Right cardiac atrium (tissue), 5 donors: ENCODE measurements around the gene MUC21. TPM values are rescaled to one million over a fixed set of nuclear protein-coding genes. Genes with fewer than 3 reads are reported as not detected.
A peak's percentile ranks its signal among the peaks of the same experiment; 100 is the strongest.

Experiments used
- ATAC-seq, 2 donors: fragments of 200-7000 bp; cut with Tn5 transposase; one replicate each; pipeline versions ENCODE4 v1.8.0 to v1.9.1; 2020; ENCODE audit warnings: moderate library complexity in 2 of 2, mild to moderate bottlenecking in 1 of 2
- DNase-seq, 3 donors: peaks; one replicate each; pipeline ENCODE4 v3.0.0-alpha.2; 2020
- H3K27ac ChIP-seq: one replicate; pipeline ENCODE4 v1.5.1; 2013; ENCODE audit warnings: mild to moderate bottlenecking, low read length, control low read depth, moderate library complexity
- H3K27me3 ChIP-seq: one replicate; pipeline ENCODE4 v1.6.1; 2013; ENCODE audit not compliant: control insufficient read depth, insufficient read depth
- H3K4me1 ChIP-seq: one replicate; pipeline ENCODE4 v1.6.1; 2013; ENCODE audit warnings: low read length; ENCODE audit not compliant: control insufficient read depth, insufficient read depth
- H3K4me3 ChIP-seq: one replicate; pipeline ENCODE4 v1.5.1; 2013; ENCODE audit warnings: low read length, control low read depth
- H3K9me3 ChIP-seq: one replicate; pipeline ENCODE4 v1.6.1; 2013; ENCODE audit warnings: low read length; ENCODE audit not compliant: control insufficient read depth
- WGBS: extraction: QIAGEN DNeasy Blood & Tissue Kit; methylation state at CpG from one replicate; pipeline ENCODE4 v1.1.7; 2013; 5-methylcytosine and 5-hydroxymethylcytosine counted together
- intact Hi-C, 4 donors: fragments of 100-400 bp; cut with DNase I; formaldehyde crosslinking; loops; one replicate each; pipeline versions ENCODE4 v1.11.0 to v1.14.0; 2022 to 2023
- polyA plus RNA-seq: library from polyadenylated mRNA; stranded (reverse); fragments of 200-250 nt; gene quantifications from one replicate; pipeline ENCODE4 v1.2.3, GENCODE V29; 2013
- total RNA-seq, 4 donors: library from RNA; stranded (reverse); fragmentation: NEBNext Ultra II Directional; extraction: Animal tissue kit (Norgen Biotek cat#: 25700); gene quantifications; one replicate each; pipeline ENCODE4 v1.2.1, GENCODE V29; 2021
- donor health status: healthy with polysubstance abuse.
- donor health status: DM: no; HTN: yes; CAD: no.
- donor health status: DM: no; HTN: no; CAD: no.
- donor health status: DM: no; HTN: yes; CAD: no; lungs with severe emphysema.
- donor health status: DM: yes; HTN: yes; CAD: no.

Gene MUC21
- total and polyA plus RNA-seq, 5 donors = 0.07 TPM; not detected in 4

DNA sequence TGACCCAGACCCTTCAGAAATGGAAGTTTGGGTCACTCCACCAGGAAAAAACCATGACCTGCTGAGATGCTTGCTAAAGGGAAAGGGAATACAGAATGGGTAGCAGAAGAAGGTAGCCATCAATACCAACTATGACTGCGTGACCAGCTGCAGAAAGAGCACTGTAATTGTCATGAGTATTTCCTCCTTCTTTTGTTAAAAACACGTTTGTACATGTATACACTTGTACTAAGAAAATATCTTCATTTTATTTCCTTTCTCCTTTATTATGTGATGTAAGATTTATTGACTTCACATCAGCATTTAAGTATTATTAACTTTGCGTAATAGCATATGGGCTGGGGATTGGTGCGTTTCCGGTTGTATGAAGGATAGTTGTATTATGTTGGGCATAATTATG is 12.6 kb upstream of the MUC21 start:
- WGBS = 90% methylated on average over 5 of the region's 5 CpGs
- no peak for ATAC-seq
- intact Hi-C loops = no loop called here
- no peaks in the 10 kb centered on the region for H3K4me1 ChIP-seq
- H3K4me3 ChIP-seq = no peak overlapping the region
- DNase-seq = no peak
- H3K27me3 ChIP-seq = no peaks in the 10 kb centered on the region
- no peaks in the 10 kb centered on the region for H3K9me3 ChIP-seq
- no peak overlapping the region for H3K27ac ChIP-seq

- H3K27me3 ChIP-seq = no peaks in the 10 kb centered on the region
- no peaks in the 10 kb centered on the region for H3K4me1 ChIP-seq
- no peaks in the 10 kb centered on the region for H3K9me3 ChIP-seq
- 91% methylated on average over 4 of the region's 4 CpGs for WGBS
- H3K27ac ChIP-seq = no peak overlapping the region
- DNase-seq (no peak), ATAC-seq (no peak)
- no peak overlapping the region for H3K4me3 ChIP-seq
- intact Hi-C loops = no loop called here
Observed at GRCh38 chr6:30972816-30973215, 10.7 kb upstream of the MUC21 start.

DNA sequence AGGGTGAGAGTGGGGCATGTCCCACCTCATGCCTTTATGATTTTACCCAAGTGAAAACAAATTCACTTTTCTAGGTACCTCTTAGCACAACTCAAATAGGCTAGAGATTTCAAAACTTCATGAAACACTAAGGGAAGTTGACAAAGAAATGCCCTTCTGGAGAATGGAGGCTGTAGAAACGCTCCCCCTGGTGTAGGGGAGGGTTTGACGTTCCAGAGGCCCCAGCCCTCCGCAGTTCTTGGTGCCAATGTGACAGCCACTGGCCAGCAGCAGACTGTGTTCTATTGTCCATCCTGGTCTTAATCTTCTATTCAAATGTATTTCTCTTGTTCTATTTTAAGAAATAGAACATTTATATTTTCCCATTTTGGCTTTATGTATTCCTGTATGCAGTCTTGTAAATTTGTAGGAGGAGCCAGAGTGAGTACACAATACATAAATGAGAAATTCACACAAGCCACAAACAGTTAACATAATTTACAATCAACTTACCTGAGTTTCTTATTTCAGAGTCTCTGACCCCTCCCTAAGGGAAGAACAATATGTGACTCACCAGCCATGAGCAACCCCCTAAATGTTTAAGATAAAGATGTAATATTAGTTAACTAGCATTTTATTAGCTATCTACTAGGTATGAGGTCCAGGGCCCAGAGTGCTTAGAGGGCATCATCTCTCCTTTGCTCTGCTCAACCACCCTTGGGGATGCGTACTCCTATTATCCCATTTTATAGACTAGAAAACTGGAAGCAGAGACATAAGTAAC is 8.8 kb upstream of the MUC21 start:
- Histone ChIP-seq H3K4me1 (no peaks in the 10 kb centered on the region), H3K4me3 (no peak overlapping the region), H3K27ac (no peak overlapping the region), H3K27me3 (no peaks in the 10 kb centered on the region), H3K9me3 (no peaks in the 10 kb centered on the region)
- WGBS = 77% methylated on average over 4 of the region's 4 CpGs
- ATAC-seq (no peak), DNase-seq (no peak)
- intact Hi-C loops = no loop called here

DNA sequence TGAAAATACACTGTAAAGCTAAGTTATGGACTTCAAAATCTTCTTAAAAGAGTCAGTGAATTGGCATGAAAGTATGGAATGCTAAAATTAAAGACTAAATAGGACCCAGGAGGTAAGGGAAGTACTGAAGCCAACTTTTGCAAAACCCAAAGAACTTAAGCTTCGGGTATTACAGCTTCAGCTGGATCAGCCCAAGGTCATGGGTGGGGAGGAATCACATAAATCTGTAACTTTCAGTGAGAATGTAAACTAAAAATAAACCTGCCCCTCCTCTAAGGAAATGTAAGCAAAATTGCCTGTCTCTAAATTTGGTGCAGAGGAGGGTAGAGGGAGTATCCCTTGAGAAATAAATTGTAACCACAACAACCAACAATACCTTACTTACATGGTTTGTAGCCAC is 4.4 kb upstream of the MUC21 start:
- intact Hi-C loops = no loop called here
- no peaks in the 10 kb centered on the region for H3K27me3 ChIP-seq
- ATAC-seq (no peak), DNase-seq (no peak)
- H3K4me1 ChIP-seq = no peaks in the 10 kb centered on the region
- no peak overlapping the region for H3K27ac ChIP-seq
- H3K9me3 ChIP-seq = no peaks in the 10 kb centered on the region
- no peak overlapping the region for H3K4me3 ChIP-seq
- 44% methylated on average over 1 of the region's 1 CpG for WGBS

DNA sequence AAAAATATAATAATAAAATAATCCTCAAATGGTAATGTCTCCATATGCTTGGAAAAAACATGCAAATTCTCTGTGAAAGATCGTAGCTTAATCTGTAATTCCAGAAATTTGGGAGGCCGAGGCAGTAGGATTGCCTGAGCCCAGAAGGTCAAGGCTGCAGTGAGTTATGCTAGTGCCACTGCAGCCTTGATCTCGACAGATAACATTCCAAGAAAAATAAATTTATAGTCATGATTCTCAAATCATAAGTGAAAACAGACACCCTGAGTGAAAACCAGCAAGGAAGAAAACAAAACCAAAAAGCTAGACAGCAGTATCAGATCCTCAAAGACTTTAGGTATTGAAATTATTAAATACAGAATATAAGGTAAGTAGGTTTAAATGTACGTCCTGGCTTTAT is 3.8 kb upstream of the MUC21 start:
- H3K4me1 ChIP-seq = no peaks in the 10 kb centered on the region
- DNase-seq (no peak), ATAC-seq (no peak)
- 70% methylated on average over 4 of the region's 4 CpGs for WGBS
- intact Hi-C loops = no loop called here
- H3K27ac ChIP-seq = no peak overlapping the region
- no peak overlapping the region for H3K4me3 ChIP-seq
- no peaks in the 10 kb centered on the region for H3K27me3 ChIP-seq
- H3K9me3 ChIP-seq = no peaks in the 10 kb centered on the region

DNA sequence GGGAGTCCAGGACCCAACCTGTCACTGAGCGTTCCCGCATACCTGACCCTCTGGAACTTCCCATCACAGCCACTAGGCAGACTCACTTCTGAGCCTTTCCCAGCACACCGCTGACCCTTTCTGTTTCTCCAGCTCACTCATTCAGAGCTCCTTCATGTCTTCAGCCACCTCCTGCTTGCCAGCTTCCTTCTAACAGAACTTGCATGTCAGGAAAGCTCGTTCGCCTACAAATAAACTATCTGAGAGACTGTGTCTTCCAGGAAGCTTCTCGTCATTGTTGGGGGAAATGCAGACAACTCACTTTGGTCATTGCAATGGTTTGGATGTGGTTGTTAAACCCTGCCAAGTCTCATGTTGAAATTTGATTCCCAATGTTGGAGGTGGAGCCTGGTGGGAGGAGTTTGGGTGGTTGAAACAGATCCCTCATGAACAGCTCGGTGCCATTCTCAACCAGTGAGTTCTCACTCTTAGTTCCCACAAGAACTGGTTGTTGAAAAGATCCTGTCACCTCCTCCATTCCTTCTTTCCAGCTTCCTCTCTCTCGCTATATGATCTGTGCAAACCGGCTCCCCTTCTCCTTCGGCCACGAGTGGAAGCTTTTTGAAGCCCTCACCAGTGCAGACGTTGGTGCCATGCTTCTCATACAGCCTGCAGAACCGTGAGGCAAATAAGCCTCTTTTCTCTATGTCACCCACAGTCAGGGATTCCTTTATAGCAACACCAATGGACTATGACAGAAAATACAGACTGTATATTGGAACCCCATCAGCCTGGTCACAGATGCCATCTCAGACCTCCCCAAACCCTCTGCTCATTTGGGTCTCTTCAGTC is 1.4 kb upstream of the MUC21 start:
- intact Hi-C loops = no loop called here
- no peak overlapping the region for H3K27ac ChIP-seq
- 8% methylated on average over 13 of the region's 13 CpGs for WGBS
- no peaks in the 10 kb centered on the region for H3K9me3 ChIP-seq
- peak; percentile 83 for ATAC-seq
- H3K27me3 ChIP-seq = no peaks in the 10 kb centered on the region
- peak in 2 of 3 donors; percentile 27 to 52 for DNase-seq
- H3K4me1 ChIP-seq = no peaks in the 10 kb centered on the region
- H3K4me3 ChIP-seq = no peak overlapping the region

GRCh38 chr6:30985490-30985889 is 2.0 kb downstream of the MUC21 start:
- Histone ChIP-seq H3K27me3 (no peaks in the 10 kb centered on the region), H3K9me3 (no peaks in the 10 kb centered on the region), H3K4me3 (no peak overlapping the region), H3K27ac (no peak overlapping the region), H3K4me1 (no peaks in the 10 kb centered on the region)
- WGBS = 76% methylated on average over 5 of the region's 5 CpGs
- intact Hi-C loops = no loop called here
- no peak for DNase-seq
- ATAC-seq = no peak

GRCh38 chr6:30987304-30987703 is 3.8 kb downstream of the MUC21 start:
- no peak overlapping the region for H3K4me3 ChIP-seq
- intact Hi-C loops = no loop called here

DNA sequence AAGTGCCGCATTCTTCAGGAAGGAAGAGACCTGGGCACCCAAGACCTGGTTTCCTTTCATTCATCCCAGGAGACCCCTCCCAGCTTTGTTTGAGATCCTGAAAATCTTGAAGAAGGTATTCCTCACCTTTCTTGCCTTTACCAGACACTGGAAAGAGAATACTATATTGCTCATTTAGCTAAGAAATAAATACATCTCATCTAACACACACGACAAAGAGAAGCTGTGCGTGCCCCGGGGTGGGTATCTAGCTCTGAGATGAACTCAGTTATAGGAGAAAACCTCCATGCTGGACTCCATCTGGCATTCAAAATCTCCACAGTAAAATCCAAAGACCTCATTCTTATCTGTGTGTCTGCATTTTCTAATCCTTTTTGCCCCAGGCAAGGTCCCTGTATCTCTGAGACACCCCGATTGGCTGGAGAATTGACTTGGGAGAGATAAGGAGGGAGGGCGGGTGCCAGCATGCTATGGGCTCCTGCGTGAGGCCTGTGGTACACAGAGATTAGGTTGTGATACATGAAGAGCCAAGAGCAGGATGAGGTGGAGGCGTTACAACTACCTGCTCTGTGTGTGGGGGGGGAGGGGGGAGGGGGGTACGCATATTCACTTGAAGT is 4.8 kb downstream of the MUC21 start:
- intact Hi-C loops = no loop called here
- no peak overlapping the region for H3K4me3 ChIP-seq
- no peaks in the 10 kb centered on the region for H3K9me3 ChIP-seq
- H3K4me1 ChIP-seq = no peaks in the 10 kb centered on the region
- ATAC-seq (no peak), DNase-seq (no peak)
- no peaks in the 10 kb centered on the region for H3K27me3 ChIP-seq
- no peak overlapping the region for H3K27ac ChIP-seq
- WGBS = 63% methylated on average over 9 of the region's 9 CpGs

More at GRCh38 chr6:30987304-30987703, 3.8 kb downstream of the MUC21 start:
- Histone ChIP-seq H3K27me3 (no peaks in the 10 kb centered on the region), H3K4me1 (no peaks in the 10 kb centered on the region), H3K27ac (no peak overlapping the region), H3K9me3 (no peaks in the 10 kb centered on the region)
- ATAC-seq (no peak), DNase-seq (no peak)
- 87% methylated on average over 6 of the region's 6 CpGs for WGBS

GRCh38 chr6:30990422-30991086 is 7.0 kb downstream of the MUC21 start:
- H3K9me3 ChIP-seq = no peaks in the 10 kb centered on the region
- no peaks in the 10 kb centered on the region for H3K27me3 ChIP-seq
- H3K4me3 ChIP-seq = no peak overlapping the region
- WGBS = 63% methylated on average over 8 of the region's 8 CpGs
- ATAC-seq (no peak), DNase-seq (no peak)
- H3K27ac ChIP-seq = no peak overlapping the region
- intact Hi-C loops = no loop called here
- no peaks in the 10 kb centered on the region for H3K4me1 ChIP-seq

DNA sequence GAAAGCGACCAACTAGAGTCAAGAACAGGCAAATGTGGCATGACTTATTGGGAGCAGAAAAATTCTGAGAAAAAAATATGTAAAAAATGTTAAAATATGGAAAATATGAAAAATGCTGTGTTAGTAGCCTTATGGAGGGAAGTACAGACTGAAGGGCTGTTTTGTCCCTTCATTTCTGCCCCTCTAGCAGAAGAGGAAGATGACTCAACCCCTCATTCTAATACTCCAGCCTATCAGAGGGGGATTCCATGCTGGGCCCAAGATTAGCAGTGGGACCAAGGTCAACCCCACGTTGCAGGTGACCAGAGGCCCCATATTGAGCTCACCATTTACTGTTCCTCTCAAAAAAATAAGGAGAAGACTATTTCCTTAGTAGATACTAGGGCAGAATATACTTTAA is 8.4 kb downstream of the MUC21 start:
- no peaks in the 10 kb centered on the region for H3K4me1 ChIP-seq
- intact Hi-C loops = no loop called here
- WGBS = 80% methylated on average over 2 of the region's 2 CpGs
- no peak overlapping the region for H3K4me3 ChIP-seq
- ATAC-seq (no peak), DNase-seq (no peak)
- H3K9me3 ChIP-seq = no peaks in the 10 kb centered on the region
- H3K27ac ChIP-seq = no peak overlapping the region
- no peaks in the 10 kb centered on the region for H3K27me3 ChIP-seq
